Neuronal stem cell (in vitro differentiated cells): ENCODE results near the gene BABAM2.

Experiments
- DNase-seq: peaks from one replicate; pipeline ENCODE4 v3.0.0-alpha.2; 2013; ENCODE audit warnings: low spot score
- H2AFZ ChIP-seq: one replicate; pipeline ENCODE4 v1.6.1; 2013; ENCODE audit warnings: mild to moderate bottlenecking, low read length, inconsistent platforms
- H2AK5ac ChIP-seq: 2 replicates; pipeline ENCODE4 v1.6.1; 2013; ENCODE audit warnings: low read depth, mild to moderate bottlenecking, inconsistent platforms, low read length, moderate library complexity, mixed read lengths
- H2BK120ac ChIP-seq: 2 replicates; pipeline ENCODE4 v1.6.1; 2013; ENCODE audit warnings: low read depth, mild to moderate bottlenecking, inconsistent platforms, low read length, moderate library complexity, mixed read lengths
- H2BK12ac ChIP-seq: one replicate; pipeline ENCODE4 v1.6.1; 2013; ENCODE audit warnings: low read length, inconsistent platforms
- H2BK15ac ChIP-seq: 2 replicates; pipeline ENCODE4 v1.6.1; 2013; ENCODE audit warnings: mild to moderate bottlenecking, low read length, inconsistent platforms, mixed read lengths
- H2BK5ac ChIP-seq: one replicate; pipeline ENCODE4 v1.6.1; 2013; ENCODE audit warnings: inconsistent platforms, mild to moderate bottlenecking, low read length, moderate library complexity
- H3K14ac ChIP-seq: one replicate; pipeline ENCODE4 v1.6.1; 2013; ENCODE audit warnings: low read length, inconsistent platforms
- H3K18ac ChIP-seq: 2 replicates; pipeline ENCODE4 v1.6.1; 2013; ENCODE audit warnings: low read length, inconsistent platforms
- H3K23ac ChIP-seq: 2 replicates; pipeline ENCODE4 v1.6.1; 2013; ENCODE audit warnings: low read depth, mild to moderate bottlenecking, mixed read lengths, low read length, inconsistent platforms; ENCODE audit not compliant: poor library complexity
- H3K27ac ChIP-seq: replicated peaks from 3 replicates; pipeline ENCODE4 v1.5.1; 2013; ENCODE audit warnings: low read length, inconsistent platforms
- H3K27me3 ChIP-seq, 3 experiments: 2 replicates each; pipeline ENCODE4 v1.6.1; 2013; ENCODE audit warnings: low read length in 3 of 3, mild to moderate bottlenecking in 2 of 3, inconsistent platforms in 1 of 3, low read depth in 1 of 3, mixed read lengths in 1 of 3, moderate library complexity in 1 of 3; ENCODE audit not compliant: control insufficient read depth in 3 of 3, insufficient read depth in 3 of 3
- H3K36me3 ChIP-seq, 2 donors: replicated peaks in 1 of 2; 2 replicates each; pipeline ENCODE4 v1.6.1; 2013; ENCODE audit warnings: low read length in 2 of 2; ENCODE audit not compliant: control insufficient read depth in 2 of 2, insufficient read depth in 2 of 2
- H3K4ac ChIP-seq: 2 replicates; pipeline ENCODE4 v1.6.1; 2013; ENCODE audit warnings: inconsistent platforms, mild to moderate bottlenecking, low read length, moderate library complexity
- H3K4me1 ChIP-seq, 2 donors: 1 replicate in 1 of 2; 2 replicates in 1 of 2; pipeline ENCODE4 v1.6.1; 2013; ENCODE audit warnings: low read length in 2 of 2, low read depth in 1 of 2; ENCODE audit not compliant: control insufficient read depth in 2 of 2, insufficient read depth in 1 of 2
- H3K4me2 ChIP-seq: one replicate; pipeline ENCODE4 v1.6.1; 2013; ENCODE audit warnings: mild to moderate bottlenecking, low read length, inconsistent platforms; ENCODE audit not compliant: insufficient read depth, poor library complexity, severe bottlenecking
- H3K4me3 ChIP-seq, 2 donors: 2 replicates each; pipeline ENCODE4 v1.5.1; 2013; ENCODE audit warnings: low read length in 2 of 2, mild to moderate bottlenecking in 2 of 2, inconsistent platforms in 1 of 2, moderate library complexity in 1 of 2
- H3K79me1 ChIP-seq: one replicate; pipeline ENCODE4 v1.6.1; 2013; ENCODE audit warnings: low read depth, mild to moderate bottlenecking, inconsistent platforms, low read length, moderate library complexity
- H3K9ac ChIP-seq: one replicate; pipeline ENCODE4 v1.6.1; 2013; ENCODE audit warnings: mild to moderate bottlenecking, low read depth, low read length, inconsistent platforms; ENCODE audit not compliant: poor library complexity
- H3K9me3 ChIP-seq, 2 donors: replicated peaks in 1 of 2; 2 replicates each; pipeline versions ENCODE3 to v1.6.1; 2013; ENCODE audit warnings: low read length in 2 of 2, mild to moderate bottlenecking in 2 of 2, inconsistent platforms in 1 of 2, low read depth in 1 of 2, mixed read lengths in 1 of 2, moderate library complexity in 1 of 2; ENCODE audit not compliant: control insufficient read depth in 2 of 2, insufficient read depth in 1 of 2
- H4K8ac ChIP-seq: one replicate; pipeline ENCODE4 v1.6.1; 2013; ENCODE audit warnings: low read depth, mild to moderate bottlenecking, inconsistent platforms, low read length, moderate library complexity
- H4K91ac ChIP-seq: one replicate; pipeline ENCODE4 v1.6.1; 2013; ENCODE audit warnings: low read length, low read depth, mild to moderate bottlenecking, inconsistent platforms; ENCODE audit not compliant: poor library complexity
- WGBS, 2 donors: extraction: QIAGEN DNeasy Blood & Tissue Kit; methylation state at CpG; one replicate each; pipeline ENCODE4 v1.1.7; 2013; ENCODE audit warnings: missing lambda C conversion rate in 2 of 2, mixed read lengths in 1 of 2; ENCODE audit not compliant: insufficient read length in 2 of 2, insufficient replicate concordance in 1 of 2; ENCODE audit errors: extremely low coverage in 2 of 2; 5-methylcytosine and 5-hydroxymethylcytosine counted together

The BABAM2 gene

DNA sequence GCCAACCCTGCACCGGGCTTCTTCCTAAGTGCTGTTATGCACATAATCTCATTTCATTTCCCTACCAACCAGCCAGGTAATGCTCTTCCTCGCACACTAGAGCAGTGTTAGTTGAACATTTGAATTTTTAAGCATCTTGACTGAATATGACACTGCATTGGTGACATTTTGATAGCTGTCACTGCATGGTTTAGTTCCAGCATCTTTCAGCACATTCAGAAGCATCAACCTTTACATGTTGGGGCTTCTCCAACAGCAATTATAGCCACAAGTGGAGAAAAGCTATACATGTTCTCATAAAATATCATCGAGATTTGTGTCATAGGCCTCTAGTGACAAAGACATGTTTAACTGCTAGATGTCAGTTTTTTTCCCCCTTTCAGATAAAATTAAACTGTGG lies 272.0 kb downstream of the BABAM2 start:
- H3K36me3 ChIP-seq: no peaks in the 10 kb centered on the region
- H4K8ac ChIP-seq: no peak overlapping the region
- H2BK12ac ChIP-seq: no peak overlapping the region
- H3K4me2 ChIP-seq: no peak overlapping the region
- WGBS, 2 donors: no CpG with 5 or more reads among the region's 3 CpGs
- no peaks in the 10 kb centered on the region for H3K79me1 ChIP-seq
- no peak overlapping the region for H3K27ac ChIP-seq
- H2BK5ac ChIP-seq: no peak overlapping the region
- H3K18ac ChIP-seq: no peak overlapping the region
- no peak overlapping the region for H3K23ac ChIP-seq
- no peak overlapping the region for H3K14ac ChIP-seq
- H3K4me1 ChIP-seq: peaks cover 0 to 5% of the 10 kb centered on the region in 2 donors
- no peak overlapping the region for H2BK15ac ChIP-seq
- H3K9ac ChIP-seq: no peak overlapping the region
- H3K9me3 ChIP-seq: no peaks in the 10 kb centered on the region
- H3K4me3 ChIP-seq: no peak overlapping the region
- H3K27me3 ChIP-seq: no peaks in the 10 kb centered on the region
- H2AFZ ChIP-seq: no peak overlapping the region
- DNase-seq: no peak
- no peak overlapping the region for H2AK5ac ChIP-seq
- no peak overlapping the region for H3K4ac ChIP-seq
- H4K91ac ChIP-seq: no peak overlapping the region
- H2BK120ac ChIP-seq: no peak overlapping the region

GRCh38 chr2:28163028-28163427 lies 272.5 kb downstream of the BABAM2 start:
- Histone ChIP-seq H3K9ac (no peak overlapping the region), H2AK5ac (no peak overlapping the region), H4K91ac (no peak overlapping the region), H3K14ac (no peak overlapping the region), H3K4me1 (peaks cover 0 to 5% of the 10 kb centered on the region in 2 donors), H2BK12ac (no peak overlapping the region), H3K23ac (no peak overlapping the region), H2BK120ac (no peak overlapping the region), H3K79me1 (no peaks in the 10 kb centered on the region), H2BK15ac (no peak overlapping the region), H2BK5ac (no peak overlapping the region), H3K27me3 (no peaks in the 10 kb centered on the region), H3K4me3 (no peak overlapping the region), H3K18ac (no peak overlapping the region), H3K4me2 (no peak overlapping the region), H3K36me3 (no peaks in the 10 kb centered on the region), H3K9me3 (no peaks in the 10 kb centered on the region), H4K8ac (no peak overlapping the region), H2AFZ (no peak overlapping the region), H3K27ac (no peak overlapping the region), H3K4ac (no peak overlapping the region)
- DNase-seq: no peak
- WGBS, 2 donors: no CpG with 5 or more reads among the region's 4 CpGs

GRCh38 chr2:28163627-28164279 lies 273.2 kb downstream of the BABAM2 start:
- no peak overlapping the region for H3K4me2 ChIP-seq
- no peak overlapping the region for H3K4me3 ChIP-seq
- H3K23ac ChIP-seq: no peak overlapping the region
- DNase-seq: no peak
- H2BK120ac ChIP-seq: no peak overlapping the region
- no peak overlapping the region for H2BK12ac ChIP-seq
- H3K18ac ChIP-seq: no peak overlapping the region
- WGBS, 2 donors: no CpG with 5 or more reads among the region's 6 CpGs
- H2BK15ac ChIP-seq: no peak overlapping the region
- H2BK5ac ChIP-seq: no peak overlapping the region
- H3K4me1 ChIP-seq: peaks cover 0 to 5% of the 10 kb centered on the region in 2 donors
- H3K14ac ChIP-seq: no peak overlapping the region
- H3K4ac ChIP-seq: no peak overlapping the region
- no peak overlapping the region for H4K91ac ChIP-seq
- no peak overlapping the region for H2AFZ ChIP-seq
- H3K36me3 ChIP-seq: no peaks in the 10 kb centered on the region
- no peak overlapping the region for H3K9ac ChIP-seq
- H3K9me3 ChIP-seq: no peaks in the 10 kb centered on the region
- H4K8ac ChIP-seq: no peak overlapping the region
- H2AK5ac ChIP-seq: no peak overlapping the region
- no peaks in the 10 kb centered on the region for H3K27me3 ChIP-seq
- H3K79me1 ChIP-seq: no peaks in the 10 kb centered on the region
- H3K27ac ChIP-seq: no peak overlapping the region

DNA sequence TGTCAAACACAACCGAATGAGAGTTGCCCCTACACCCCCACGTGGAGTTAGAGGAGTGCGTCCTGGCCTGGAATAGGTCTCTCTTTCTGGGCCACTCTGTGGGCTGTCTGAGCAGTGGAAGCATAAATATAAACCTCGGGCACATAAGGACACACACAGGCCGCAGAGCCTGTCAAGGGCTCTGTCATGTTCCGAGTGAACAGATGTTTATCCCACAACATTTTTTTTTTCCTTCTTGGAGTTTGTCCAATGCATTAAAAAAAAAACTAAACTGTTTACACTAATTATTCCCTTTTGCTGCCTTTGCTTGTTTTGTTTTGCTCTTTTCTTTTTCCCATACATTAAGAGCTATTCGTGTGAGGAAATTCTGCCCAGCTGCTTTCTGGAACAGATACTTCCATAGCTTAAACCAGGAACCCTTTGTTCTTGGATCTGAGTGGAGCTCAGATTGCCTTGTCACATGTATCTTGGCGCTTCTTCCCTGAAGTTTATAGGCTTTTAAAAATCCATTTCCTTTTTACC lies 273.8 kb downstream of the BABAM2 start:
- Histone ChIP-seq H3K9ac (no peak overlapping the region), H2BK120ac (no peak overlapping the region), H3K18ac (no peak overlapping the region), H3K23ac (no peak overlapping the region), H3K9me3 (no peaks in the 10 kb centered on the region), H3K4ac (no peak overlapping the region), H3K27me3 (no peaks in the 10 kb centered on the region), H2BK12ac (no peak overlapping the region), H2BK15ac (no peak overlapping the region), H3K14ac (no peak overlapping the region), H2AK5ac (no peak overlapping the region), H3K79me1 (no peaks in the 10 kb centered on the region), H4K91ac (no peak overlapping the region), H2AFZ (no peak overlapping the region), H3K4me1 (peaks cover 0 to 5% of the 10 kb centered on the region in 2 donors), H2BK5ac (no peak overlapping the region), H3K27ac (no peak overlapping the region), H3K4me3 (no peak overlapping the region), H3K4me2 (no peak overlapping the region), H4K8ac (no peak overlapping the region), H3K36me3 (no peaks in the 10 kb centered on the region)
- DNase-seq: no peak
- no CpG with 5 or more reads among the region's 8 CpGs for WGBS, 2 donors
